ENCODE results near the gene KIAA1210.

The KIAA1210 gene

DNA sequence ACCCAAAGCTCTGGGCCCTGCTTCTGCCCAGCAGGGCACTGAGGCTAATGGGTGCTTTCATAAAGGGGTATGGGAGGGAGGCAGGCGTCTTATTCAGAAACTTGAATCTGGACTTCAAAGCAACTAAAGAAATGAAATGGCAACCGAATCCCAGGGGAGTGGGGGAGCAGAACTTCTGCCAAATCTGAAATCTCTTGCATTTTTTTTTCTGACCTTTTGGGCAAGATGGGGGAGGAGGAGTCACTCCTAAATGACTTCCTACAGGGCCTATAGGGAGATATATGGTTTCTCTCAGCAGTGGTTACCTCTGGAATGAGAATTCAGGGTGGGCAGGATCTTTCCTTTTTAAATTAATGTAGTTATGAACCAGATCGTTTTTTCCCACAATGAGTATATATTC lies 30.6 kb upstream of the KIAA1210 start:
- Histone ChIP-seq H3K9me3 (ENCODE audit: control insufficient read depth, insufficient read depth, low read length) (no peaks in the 10 kb centered on the region), H4K20me1 (ENCODE audit: control insufficient read depth, insufficient read depth, low read depth, low read length) (no peaks in the 10 kb centered on the region), H3K4me1 (ENCODE audit: control insufficient read depth, low read length) (no peaks in the 10 kb centered on the region), H3K9me2 (replicated peaks; ENCODE audit: control insufficient read depth, low read length) (no peaks in the 10 kb centered on the region), H3K4me3 (ENCODE audit: low read length) (no peak overlapping the region), H3K27me3 (ENCODE audit: control insufficient read depth, low read length) (no peaks in the 10 kb centered on the region), H3K4me2 (ENCODE audit: low read length) (no peak overlapping the region), H3K79me2 (ENCODE audit: control insufficient read depth, low read length) (no peaks in the 10 kb centered on the region), H3K36me3 (ENCODE audit: control insufficient read depth, low read length) (no peaks in the 10 kb centered on the region), H3K27ac (ENCODE audit: low read depth, low read length) (no peak overlapping the region), H3F3A (ENCODE audit: control insufficient read depth, insufficient read depth) (no peaks in the 10 kb centered on the region)
- TF ChIP-seq EZH2phosphoT487 (IDR thresholded peaks at IDR 0.05; ENCODE audit: borderline replicate concordance, low read length) (no peak), CTCF (IDR thresholded peaks at IDR 0.05; ENCODE audit: low read depth, low read length, poor library complexity, severe bottlenecking) (no peak)

- Histone ChIP-seq H3K4me1 (ENCODE audit: control insufficient read depth, low read length) (no peaks in the 10 kb centered on the region), H3F3A (ENCODE audit: control insufficient read depth, insufficient read depth) (no peaks in the 10 kb centered on the region), H3K27me3 (ENCODE audit: control insufficient read depth, low read length) (no peaks in the 10 kb centered on the region), H3K36me3 (ENCODE audit: control insufficient read depth, low read length) (no peaks in the 10 kb centered on the region), H3K27ac (ENCODE audit: low read depth, low read length) (no peak overlapping the region), H3K9me3 (ENCODE audit: control insufficient read depth, insufficient read depth, low read length) (no peaks in the 10 kb centered on the region), H3K4me2 (ENCODE audit: low read length) (no peak overlapping the region), H3K9me2 (replicated peaks; ENCODE audit: control insufficient read depth, low read length) (no peaks in the 10 kb centered on the region), H3K4me3 (ENCODE audit: low read length) (no peak overlapping the region), H4K20me1 (ENCODE audit: control insufficient read depth, insufficient read depth, low read depth, low read length) (no peaks in the 10 kb centered on the region), H3K79me2 (ENCODE audit: control insufficient read depth, low read length) (no peaks in the 10 kb centered on the region)
- TF ChIP-seq EZH2phosphoT487 (IDR thresholded peaks at IDR 0.05; ENCODE audit: borderline replicate concordance, low read length) (no peak), CTCF (IDR thresholded peaks at IDR 0.05; ENCODE audit: low read depth, low read length, poor library complexity, severe bottlenecking) (no peak)
Observed at GRCh38 chrX:119156241-119156640, 28.6 kb upstream of the KIAA1210 start.

DNA sequence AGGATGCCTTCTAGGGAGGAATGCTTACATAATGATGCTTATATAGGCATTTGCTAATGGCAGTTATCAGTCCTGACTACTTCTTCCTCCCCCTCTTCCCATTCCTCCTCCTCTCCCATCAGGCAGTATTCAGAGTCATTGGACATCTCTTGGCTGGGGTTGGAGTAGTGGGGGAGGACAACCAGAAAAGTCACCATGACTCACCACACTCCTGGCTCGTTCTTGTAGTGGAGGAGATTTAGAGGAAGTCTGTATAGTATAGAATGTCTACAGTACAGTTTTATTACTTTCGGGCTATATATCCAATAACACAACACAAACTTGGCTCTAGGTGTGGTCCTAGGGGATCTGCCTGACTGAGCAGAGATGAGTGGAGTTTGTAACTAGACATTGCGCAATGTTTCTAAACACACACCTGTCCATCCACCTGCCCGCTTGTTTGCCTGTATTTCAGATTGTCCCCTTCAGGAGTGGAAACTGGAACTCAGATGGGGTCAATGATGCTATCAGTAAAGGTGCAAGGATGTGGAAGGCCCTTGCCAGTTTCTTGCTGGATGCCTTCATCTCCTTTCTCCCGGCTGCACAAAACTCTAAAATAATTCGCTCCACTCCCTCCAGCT lies 27.9 kb upstream of the KIAA1210 start:
- H3K9me3 ChIP-seq (ENCODE audit: control insufficient read depth, insufficient read depth, low read length): no peaks in the 10 kb centered on the region
- no peaks in the 10 kb centered on the region for H3F3A ChIP-seq (ENCODE audit: control insufficient read depth, insufficient read depth)
- H4K20me1 ChIP-seq (ENCODE audit: control insufficient read depth, insufficient read depth, low read depth, low read length): no peaks in the 10 kb centered on the region
- no peak overlapping the region for H3K4me2 ChIP-seq (ENCODE audit: low read length)
- H3K36me3 ChIP-seq (ENCODE audit: control insufficient read depth, low read length): no peaks in the 10 kb centered on the region
- H3K27me3 ChIP-seq (ENCODE audit: control insufficient read depth, low read length): no peaks in the 10 kb centered on the region
- no peaks in the 10 kb centered on the region for H3K9me2 ChIP-seq (replicated peaks; ENCODE audit: control insufficient read depth, low read length)
- H3K27ac ChIP-seq (ENCODE audit: low read depth, low read length): no peak overlapping the region
- H3K4me3 ChIP-seq (ENCODE audit: low read length): no peak overlapping the region
- no peaks in the 10 kb centered on the region for H3K4me1 ChIP-seq (ENCODE audit: control insufficient read depth, low read length)
- TF ChIP-seq EZH2phosphoT487 (IDR thresholded peaks at IDR 0.05; ENCODE audit: borderline replicate concordance, low read length): no peak
- no peak for TF ChIP-seq CTCF (IDR thresholded peaks at IDR 0.05; ENCODE audit: low read depth, low read length, poor library complexity, severe bottlenecking)
- H3K79me2 ChIP-seq (ENCODE audit: control insufficient read depth, low read length): no peaks in the 10 kb centered on the region

All from DOHH2 (cell line).